ENCODE data around the gene ZNF772. TPM values are rescaled to one million over a fixed set of nuclear protein-coding genes. Genes with fewer than 3 reads are reported as not detected.

ZNF772 gene
- total RNA-seq, 6 experiments from 2014 or later, result 2.3 to 5.9 (median 4.7) TPM

- H3K27me3 Mint-ChIP-seq (ENCODE audit: insufficient read depth), result no peaks in the 10 kb centered on the region; the same call in 1 of the 2 replicates
- H3K36me3 Mint-ChIP-seq (ENCODE audit: low read depth), result peaks cover 36% of the 10 kb centered on the region
- H3K27ac Mint-ChIP-seq, result no peak overlapping the region
- peaks cover 31% of the 10 kb centered on the region for H3K9me3 Mint-ChIP-seq
- TF ChIP-seq CTCF (IDR thresholded peaks at IDR 0.05), result no peak
- no peak for DNase-seq
- no peaks in the 10 kb centered on the region for H3K4me1 Mint-ChIP-seq (ENCODE audit: low read depth)
- H3K4me3 Mint-ChIP-seq, result no peak overlapping the region
Observed at GRCh38 chr19:57452307-57452706, 25.1 kb downstream of the ZNF772 start.

GRCh38 chr19:57443121-57443696, 34.2 kb downstream of the ZNF772 start:
- no peaks in the 10 kb centered on the region for H3K4me1 Mint-ChIP-seq (ENCODE audit: low read depth)

GRCh38 chr19:57441979-57442752, 35.2 kb downstream of the ZNF772 start:
- Mint-ChIP-seq H3K27me3 (ENCODE audit: insufficient read depth) (no peaks in the 10 kb centered on the region; the same call in 1 of the 2 replicates), H3K4me3 (no peak overlapping the region), H3K27ac (no peak overlapping the region), H3K4me1 (ENCODE audit: low read depth) (no peaks in the 10 kb centered on the region), H3K36me3 (ENCODE audit: low read depth) (peaks cover 87% of the 10 kb centered on the region), H3K9me3 (peaks cover 74% of the 10 kb centered on the region)
- no peak for DNase-seq
- TF ChIP-seq CTCF (IDR thresholded peaks at IDR 0.05), result no peak

More at GRCh38 chr19:57443121-57443696, 34.2 kb downstream of the ZNF772 start:
- H3K27me3 Mint-ChIP-seq (ENCODE audit: insufficient read depth), result no peaks in the 10 kb centered on the region; the same call in 1 of the 2 replicates
- DNase-seq, result no peak
- no peak overlapping the region for H3K27ac Mint-ChIP-seq
- H3K36me3 Mint-ChIP-seq (ENCODE audit: low read depth), result peaks cover 80% of the 10 kb centered on the region
- no peak overlapping the region for H3K4me3 Mint-ChIP-seq
- H3K9me3 Mint-ChIP-seq, result peaks cover 74% of the 10 kb centered on the region
- no peak for TF ChIP-seq CTCF (IDR thresholded peaks at IDR 0.05)

GRCh38 chr19:57438925-57439324, 38.4 kb downstream of the ZNF772 start:
- Mint-ChIP-seq H3K36me3 (ENCODE audit: low read depth) (peaks cover 79% of the 10 kb centered on the region), H3K27ac (no peak overlapping the region), H3K27me3 (ENCODE audit: insufficient read depth) (no peaks in the 10 kb centered on the region; the same call in 1 of the 2 replicates), H3K9me3 (peaks cover 61% of the 10 kb centered on the region), H3K4me1 (ENCODE audit: low read depth) (peaks cover 24% of the 10 kb centered on the region), H3K4me3 (no peak overlapping the region)
- TF ChIP-seq CTCF (IDR thresholded peaks at IDR 0.05), result no peak
- DNase-seq, result no peak

GRCh38 chr19:57437931-57438330, 39.4 kb downstream of the ZNF772 start:
- peaks cover 51% of the 10 kb centered on the region for H3K9me3 Mint-ChIP-seq
- DNase-seq, result peak; percentile 4
- no peaks in the 10 kb centered on the region; the same call in 1 of the 2 replicates for H3K27me3 Mint-ChIP-seq (ENCODE audit: insufficient read depth)
- H3K4me3 Mint-ChIP-seq, result no peak overlapping the region
- H3K36me3 Mint-ChIP-seq (ENCODE audit: low read depth), result peaks cover 77% of the 10 kb centered on the region
- no peak for TF ChIP-seq CTCF (IDR thresholded peaks at IDR 0.05)
- H3K27ac Mint-ChIP-seq, result no peak overlapping the region
- peaks cover 24% of the 10 kb centered on the region for H3K4me1 Mint-ChIP-seq (ENCODE audit: low read depth)
